Measurements from ENCODE around the gene NOL4L.

Gene NOL4L

GRCh38 chr20:32606790-32607189, 21.7 kb upstream of the NOL4L start:
- DNase-seq (ENCODE audit: low read depth), result no peak
- TF ChIP-seq MYC (IDR thresholded peaks at IDR 0.05; ENCODE audit: low read depth, low read length) (no peak), POLR2A (IDR thresholded peaks at IDR 0.05; ENCODE audit: extremely low read depth, insufficient read length) (no peak), MAX (IDR thresholded peaks at IDR 0.05; ENCODE audit: low read depth, low read length) (no peak)
- TF ChIP-seq, protein P1, sequence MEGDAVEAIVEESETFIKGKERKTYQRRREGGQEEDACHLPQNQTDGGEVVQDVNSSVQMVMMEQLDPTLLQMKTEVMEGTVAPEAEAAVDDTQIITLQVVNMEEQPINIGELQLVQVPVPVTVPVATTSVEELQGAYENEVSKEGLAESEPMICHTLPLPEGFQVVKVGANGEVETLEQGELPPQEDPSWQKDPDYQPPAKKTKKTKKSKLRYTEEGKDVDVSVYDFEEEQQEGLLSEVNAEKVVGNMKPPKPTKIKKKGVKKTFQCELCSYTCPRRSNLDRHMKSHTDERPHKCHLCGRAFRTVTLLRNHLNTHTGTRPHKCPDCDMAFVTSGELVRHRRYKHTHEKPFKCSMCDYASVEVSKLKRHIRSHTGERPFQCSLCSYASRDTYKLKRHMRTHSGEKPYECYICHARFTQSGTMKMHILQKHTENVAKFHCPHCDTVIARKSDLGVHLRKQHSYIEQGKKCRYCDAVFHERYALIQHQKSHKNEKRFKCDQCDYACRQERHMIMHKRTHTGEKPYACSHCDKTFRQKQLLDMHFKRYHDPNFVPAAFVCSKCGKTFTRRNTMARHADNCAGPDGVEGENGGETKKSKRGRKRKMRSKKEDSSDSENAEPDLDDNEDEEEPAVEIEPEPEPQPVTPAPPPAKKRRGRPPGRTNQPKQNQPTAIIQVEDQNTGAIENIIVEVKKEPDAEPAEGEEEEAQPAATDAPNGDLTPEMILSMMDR (IDR thresholded peaks at IDR 0.05; ENCODE audit: low read depth, low read length), result no peak
- no peak overlapping the region for H3K4me3 ChIP-seq (ENCODE audit: low read depth, low read length)

DNA sequence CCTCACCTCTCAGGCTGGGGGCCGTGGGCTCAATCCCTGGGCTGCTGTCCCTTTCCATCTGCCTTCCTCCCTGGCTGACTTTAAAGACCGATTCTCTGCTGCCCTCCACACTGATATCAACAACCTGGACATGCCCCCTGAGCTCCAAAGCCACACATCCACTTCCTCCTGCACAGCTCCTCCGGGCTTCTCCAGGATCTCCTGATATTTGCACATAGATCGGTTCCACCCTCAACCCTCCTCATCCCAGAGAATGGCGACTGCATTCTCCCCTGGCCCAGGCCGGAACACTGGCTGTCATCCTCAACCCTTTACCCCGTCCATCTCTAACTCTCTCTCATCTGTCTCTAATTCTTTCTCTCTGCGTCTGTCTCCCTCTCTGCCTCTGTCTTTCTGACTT, 21.0 kb upstream of the NOL4L start:
- no peak overlapping the region for H3K4me3 ChIP-seq (ENCODE audit: low read depth, low read length)
- no peak for DNase-seq (ENCODE audit: low read depth)
- TF ChIP-seq MAX (IDR thresholded peaks at IDR 0.05; ENCODE audit: low read depth, low read length) (no peak), POLR2A (IDR thresholded peaks at IDR 0.05; ENCODE audit: extremely low read depth, insufficient read length) (no peak), MYC (IDR thresholded peaks at IDR 0.05; ENCODE audit: low read depth, low read length) (no peak)
- TF ChIP-seq, protein P1 (IDR thresholded peaks at IDR 0.05; ENCODE audit: low read depth, low read length), result no peak

DNA sequence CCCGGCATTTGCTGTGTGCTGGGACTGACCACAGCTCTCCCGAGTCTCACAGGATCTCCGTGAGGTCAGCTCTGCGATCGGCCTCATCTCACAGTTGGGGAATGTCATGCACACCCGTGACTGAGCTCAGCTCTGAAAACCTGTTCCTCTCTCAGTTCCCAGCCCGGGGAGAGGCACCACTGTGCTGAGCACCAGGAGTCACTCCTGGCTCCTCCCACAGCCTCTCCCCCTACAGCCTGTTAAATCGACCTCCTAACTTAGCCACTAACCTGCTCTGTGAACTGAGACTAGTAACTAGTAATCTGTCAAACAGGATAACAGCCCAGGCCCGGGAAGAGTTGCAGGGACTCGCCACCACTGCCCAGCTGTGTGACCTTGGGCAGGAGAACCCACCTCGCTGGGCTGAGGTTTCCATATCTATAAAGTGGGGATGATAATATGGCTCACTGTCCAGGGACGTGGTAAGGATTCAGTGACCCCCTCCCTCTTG, 20.1 kb upstream of the NOL4L start:
- no peak overlapping the region for H3K4me3 ChIP-seq (ENCODE audit: low read depth, low read length)
- DNase-seq (ENCODE audit: low read depth), result no peak
- TF ChIP-seq MYC (IDR thresholded peaks at IDR 0.05; ENCODE audit: low read depth, low read length) (no peak), POLR2A (IDR thresholded peaks at IDR 0.05; ENCODE audit: extremely low read depth, insufficient read length) (no peak), MAX (IDR thresholded peaks at IDR 0.05; ENCODE audit: low read depth, low read length) (no peak)
- TF ChIP-seq, protein P1 (IDR thresholded peaks at IDR 0.05; ENCODE audit: low read depth, low read length), result no peak

- H3K4me3 ChIP-seq (ENCODE audit: low read depth, low read length), result no peak overlapping the region
- TF ChIP-seq, protein P1 (IDR thresholded peaks at IDR 0.05; ENCODE audit: low read depth, low read length), result no peak
- TF ChIP-seq POLR2A (IDR thresholded peaks at IDR 0.05; ENCODE audit: extremely low read depth, insufficient read length) (no peak), MYC (IDR thresholded peaks at IDR 0.05; ENCODE audit: low read depth, low read length) (no peak), MAX (IDR thresholded peaks at IDR 0.05; ENCODE audit: low read depth, low read length) (no peak)
- DNase-seq (ENCODE audit: low read depth), result peak; percentile 57
Measured at GRCh38 chr20:32603046-32603726, 18.1 kb upstream of the NOL4L start.

DNA sequence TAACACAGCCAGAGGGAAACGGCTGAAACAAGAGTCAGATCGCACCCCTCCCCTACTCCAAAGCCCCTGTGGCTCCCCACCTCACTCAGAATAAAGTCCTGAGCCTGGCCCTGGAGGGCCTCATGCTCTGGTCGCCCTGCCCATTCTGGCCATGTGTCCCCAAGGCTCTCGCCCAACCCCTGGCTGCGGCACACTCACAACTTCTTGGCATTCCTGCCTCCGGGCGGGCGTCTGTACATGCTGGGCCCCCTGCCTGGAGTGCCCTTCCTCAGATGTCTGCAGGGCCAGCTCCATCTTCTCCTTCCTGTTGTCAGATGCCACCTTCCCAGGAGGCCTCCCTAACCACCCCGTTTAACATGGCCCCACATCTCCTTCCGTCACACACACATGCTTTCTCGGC, 17.1 kb upstream of the NOL4L start:
- TF ChIP-seq, protein P1 (IDR thresholded peaks at IDR 0.05; ENCODE audit: low read depth, low read length), result no peak
- TF ChIP-seq MAX (IDR thresholded peaks at IDR 0.05; ENCODE audit: low read depth, low read length) (no peak), MYC (IDR thresholded peaks at IDR 0.05; ENCODE audit: low read depth, low read length) (no peak), POLR2A (IDR thresholded peaks at IDR 0.05; ENCODE audit: extremely low read depth, insufficient read length) (no peak)
- DNase-seq (ENCODE audit: low read depth), result no peak
- no peak overlapping the region for H3K4me3 ChIP-seq (ENCODE audit: low read depth, low read length)

Data from NB4 (cell line).